ENCODE data around the gene CMC2.

Gene CMC2

GRCh38 chr16:81006813-81007695 lies at the start of gene CMC2, which contains the start of gene CENPN:
Gene CMC2, minus strand, starts transcription at chr16:81006885. Its CDS starts 9,491 bp downstream, at chr16:80997394.
Gene CENPN, plus strand, starts transcription at chr16:81007214. Its CDS starts 4,726 bp downstream, at chr16:81011940.
- peak; percentile 98 for DNase-seq

DNA sequence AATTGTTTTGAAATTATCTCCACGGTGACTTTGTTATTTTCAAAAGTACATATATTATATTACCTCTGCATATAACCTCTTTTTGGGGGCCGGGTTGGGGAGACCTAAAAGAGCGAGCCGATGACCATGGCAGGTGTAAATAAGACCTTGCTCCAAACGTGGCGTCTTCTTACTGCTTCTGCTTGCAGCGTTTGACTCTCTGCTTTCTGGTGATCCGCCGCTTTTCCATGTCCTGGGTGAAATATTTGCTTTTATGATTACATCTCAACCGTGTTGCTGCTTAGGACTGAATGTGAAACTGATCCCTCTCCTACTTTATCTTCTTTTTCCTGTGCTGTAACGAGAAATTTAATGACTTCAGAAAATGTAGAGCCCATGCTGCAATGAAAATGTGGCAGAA lies 47.1 kb upstream of the CMC2 start:
- DNase-seq: no peak

- no peak for DNase-seq
Measured at GRCh38 chr16:81042821-81043220, 36.1 kb upstream of the CMC2 start.

DNA sequence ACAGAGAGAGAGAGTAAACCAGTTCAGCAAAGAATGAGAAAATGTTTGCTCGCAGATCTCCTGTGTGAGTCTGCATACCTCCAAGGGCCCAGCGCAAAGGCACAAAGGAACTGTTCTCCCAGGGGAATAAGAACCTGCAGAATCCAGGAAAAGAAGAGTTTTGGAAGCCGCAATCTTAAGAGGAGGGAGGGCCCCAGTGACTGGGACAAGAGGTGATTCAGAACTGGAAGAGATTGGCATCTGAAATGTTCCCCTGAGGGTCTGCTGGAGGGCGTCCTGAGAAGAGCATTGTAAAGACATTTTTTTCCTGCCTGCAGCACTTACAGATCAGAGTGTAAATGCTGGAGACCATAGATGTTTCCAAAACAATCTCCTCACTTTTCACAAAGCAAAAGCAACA lies 35.0 kb upstream of the CMC2 start:
- no peak for DNase-seq

DNA sequence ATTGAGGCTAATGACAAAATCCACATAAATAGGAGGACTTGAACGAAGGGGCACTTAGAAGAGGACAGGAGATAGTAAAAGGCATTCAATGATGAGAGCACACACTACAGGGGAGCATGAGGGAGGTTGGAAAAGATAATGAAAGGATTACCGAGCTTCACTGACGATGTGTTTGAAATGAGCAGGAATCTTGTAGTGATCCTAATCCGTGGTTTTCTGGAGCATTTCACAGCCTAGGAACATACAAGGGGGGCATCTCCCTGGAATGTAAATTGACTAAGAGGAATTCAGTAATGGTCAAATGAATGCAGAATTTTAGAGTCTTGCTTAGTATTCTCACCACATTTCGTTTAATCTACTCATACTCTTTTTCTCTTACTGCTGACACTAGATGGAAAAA lies 34.2 kb upstream of the CMC2 start:
- no peak for DNase-seq

DNA sequence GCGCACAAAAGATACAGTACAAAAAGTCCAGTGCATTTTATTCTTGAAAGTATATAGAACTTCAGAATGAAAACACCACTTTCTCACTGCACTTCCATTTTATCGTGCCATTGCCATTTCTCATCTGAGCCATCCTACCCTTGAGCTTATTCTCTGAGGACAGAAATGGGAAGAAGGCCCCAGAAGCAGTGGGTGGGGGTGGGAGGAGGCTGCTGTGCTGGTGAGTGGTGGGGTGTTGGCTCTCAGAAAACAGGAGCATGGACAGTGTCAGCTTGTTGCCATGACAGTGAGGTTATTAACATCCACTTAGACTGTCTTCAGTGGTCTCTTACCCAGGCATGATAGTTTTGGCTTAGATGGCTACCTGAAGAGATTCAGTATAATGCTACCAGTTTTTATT lies 33.4 kb upstream of the CMC2 start:
- DNase-seq: no peak

GRCh38 chr16:81036751-81037350 lies 30.2 kb upstream of the CMC2 start:
- DNase-seq: no peak

DNA sequence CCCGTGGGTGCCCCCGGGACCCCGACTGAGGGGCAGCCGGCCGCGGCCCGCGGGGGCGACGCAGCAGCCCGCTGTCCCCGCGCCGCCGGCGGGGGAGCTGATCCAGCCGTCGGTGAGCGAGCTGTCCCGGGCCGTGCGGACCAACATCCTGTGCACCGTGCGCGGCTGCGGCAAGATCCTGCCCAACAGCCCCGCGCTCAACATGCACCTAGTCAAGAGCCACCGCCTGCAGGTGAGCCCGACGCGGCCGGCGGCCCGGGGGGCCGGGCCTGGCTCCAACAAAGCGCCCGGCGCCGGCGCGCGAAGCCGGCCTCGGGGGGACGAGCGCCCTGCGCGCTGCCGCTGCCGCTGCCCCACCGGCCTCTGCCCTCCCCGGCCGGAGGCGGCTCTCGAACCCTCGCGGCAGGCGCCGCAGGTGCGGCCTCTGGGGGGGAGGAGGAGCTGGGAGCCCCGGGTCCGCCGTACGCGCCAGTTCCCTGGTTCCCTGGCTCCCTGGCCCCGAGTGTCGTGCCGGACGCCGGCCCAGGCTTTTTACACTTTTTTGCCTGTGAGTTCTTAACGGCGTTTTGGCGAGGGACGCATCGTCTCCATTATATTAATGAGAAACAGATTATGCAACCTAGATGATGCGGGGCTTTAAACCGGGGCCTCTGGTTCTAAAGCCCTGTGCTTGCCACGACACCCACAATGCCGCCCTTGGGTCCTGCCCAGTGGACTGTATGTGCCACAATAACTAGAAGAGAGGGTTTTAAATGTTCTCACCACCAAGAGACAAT lies 29.5 kb upstream of the CMC2 start:
- DNase-seq: peak; percentile 63

DNA sequence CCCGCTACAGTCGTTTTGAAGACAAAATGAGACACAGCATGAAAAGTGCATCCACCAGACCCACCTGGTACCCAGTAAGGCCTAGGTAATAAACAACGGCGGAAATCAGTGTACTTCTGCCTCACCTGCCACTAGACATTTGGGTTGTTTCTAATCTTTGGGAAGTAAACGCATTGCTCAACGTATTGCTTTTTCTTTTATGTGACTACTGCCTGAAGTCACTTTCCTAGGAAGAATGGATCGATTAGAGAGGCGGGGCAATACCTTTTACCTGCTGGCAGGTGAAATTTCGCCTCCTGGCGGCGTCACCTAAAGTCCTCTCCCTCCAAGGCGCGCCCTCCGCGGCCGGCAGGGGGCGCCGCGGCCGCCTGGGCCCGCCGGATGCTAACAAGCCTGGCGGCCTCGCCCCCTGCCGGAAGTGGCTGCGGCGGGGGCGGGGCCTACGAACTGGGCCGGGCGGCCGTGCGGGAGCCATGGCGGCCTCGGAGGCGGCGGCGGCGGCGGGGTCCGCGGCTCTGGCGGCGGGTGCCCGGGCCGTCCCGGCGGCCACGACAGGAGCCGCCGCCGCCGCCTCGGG lies 28.8 kb upstream of the CMC2 start, which contains the start of gene ATMIN:
ATMIN (plus strand) TSS at position 445 of the 577 bp plus-strand sequence; CDS start at position 474, 29 bp downstream.
- peak; percentile 90 for DNase-seq

GRCh38 chr16:81029930-81030604 lies 23.4 kb upstream of the CMC2 start:
- DNase-seq: no peak

DNA sequence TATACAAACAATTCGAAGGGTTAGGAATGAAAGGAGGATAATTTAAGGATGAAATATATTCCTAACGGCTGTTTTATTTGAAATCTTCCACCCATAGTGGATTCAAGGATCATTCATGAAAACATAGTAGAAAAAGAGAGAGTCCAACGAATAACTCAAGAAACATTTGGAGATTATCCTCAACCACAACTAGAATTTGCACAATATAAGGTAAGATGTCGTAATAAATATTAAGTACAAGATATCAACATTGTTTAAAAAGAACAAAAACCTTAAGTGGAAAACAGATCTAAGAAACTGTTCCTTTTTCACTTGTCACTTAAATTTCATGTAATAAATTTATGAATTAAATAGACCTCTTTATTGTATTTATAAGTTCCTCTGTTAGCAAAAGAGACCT lies 19.7 kb upstream of the CMC2 start:
- no peak for DNase-seq

DNA sequence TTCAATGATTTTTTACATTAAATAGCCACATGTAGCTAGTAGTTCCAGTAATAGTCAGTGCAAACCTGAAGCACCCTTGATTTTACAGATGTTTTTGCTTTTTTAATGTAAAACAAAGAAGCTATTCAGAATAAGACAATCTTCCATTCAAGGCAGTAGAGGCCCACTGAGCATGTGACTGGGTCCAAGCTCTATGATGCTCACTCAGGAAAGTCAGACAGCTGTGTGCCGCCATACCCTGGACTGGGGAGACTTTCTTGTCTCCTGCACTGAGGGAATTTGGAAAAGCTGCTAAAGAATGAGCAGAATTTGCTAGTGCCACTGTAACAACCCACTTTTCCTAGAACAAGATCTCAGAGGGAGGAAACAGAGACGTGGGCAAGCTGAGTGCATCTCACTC lies 11.8 kb upstream of the CMC2 start:
- no peak for DNase-seq

DNA sequence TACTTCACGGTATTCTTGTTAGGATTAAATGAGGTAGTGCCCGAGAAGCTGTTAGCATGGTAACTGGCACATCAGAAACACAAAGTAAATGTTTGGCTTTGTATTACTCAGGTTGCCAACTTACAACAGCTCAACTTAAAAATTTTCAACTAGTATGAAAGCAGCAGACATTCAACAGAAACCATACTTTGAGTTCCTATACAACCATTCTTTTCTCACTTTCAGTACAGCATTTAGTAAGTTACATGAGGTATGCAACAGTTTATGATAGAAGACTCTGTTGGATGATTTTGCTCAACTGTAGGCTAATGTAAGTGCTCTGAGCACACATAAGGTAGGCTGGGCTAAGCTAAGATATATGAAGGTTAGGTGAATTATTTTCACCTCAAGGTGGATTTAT lies 8.0 kb upstream of the CMC2 start:
- no peak for DNase-seq

GRCh38 chr16:81012974-81013373 lies 6.3 kb upstream of the CMC2 start:
- DNase-seq: no peak

- DNase-seq: no peak
Measured at GRCh38 chr16:81008505-81008789, 1.8 kb upstream of the CMC2 start.

DNA sequence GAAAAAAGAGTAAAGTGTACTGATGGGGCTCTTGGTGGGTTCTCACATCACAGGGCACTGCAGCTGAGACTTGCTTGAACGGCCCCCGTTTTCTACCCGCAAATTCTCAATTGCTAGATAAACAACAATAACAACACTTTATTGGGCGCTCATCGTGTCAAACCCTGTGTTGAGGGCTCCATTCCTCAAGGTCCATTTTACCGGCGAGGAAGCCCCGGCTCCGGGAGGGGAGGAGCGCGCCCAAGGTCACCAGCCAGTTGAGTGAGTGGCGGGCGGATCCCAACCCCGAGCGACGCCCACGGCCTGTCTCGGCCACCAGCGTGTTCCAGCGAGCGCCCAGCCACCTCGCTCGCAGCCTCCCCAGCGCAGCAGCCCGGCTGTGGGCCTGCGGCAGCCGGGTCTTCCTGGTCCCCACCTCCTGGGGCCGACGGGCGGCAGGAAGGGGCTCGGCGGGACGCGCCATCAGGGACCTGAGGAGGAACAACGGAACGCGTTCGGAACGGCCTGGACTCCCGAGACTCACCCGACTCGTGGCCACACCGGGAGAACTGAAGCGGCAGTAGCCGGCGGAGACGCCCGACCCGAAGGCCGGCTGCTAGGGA lies 373 bp downstream of the CMC2 start:
- peak; percentile 75 for DNase-seq

GRCh38 chr16:81005610-81006161 lies 999 bp downstream of the CMC2 start:
- DNase-seq: peak; percentile 9

GRCh38 chr16:81004646-81005353 lies 1.9 kb downstream of the CMC2 start:
- peak; percentile 81 for DNase-seq

DNA sequence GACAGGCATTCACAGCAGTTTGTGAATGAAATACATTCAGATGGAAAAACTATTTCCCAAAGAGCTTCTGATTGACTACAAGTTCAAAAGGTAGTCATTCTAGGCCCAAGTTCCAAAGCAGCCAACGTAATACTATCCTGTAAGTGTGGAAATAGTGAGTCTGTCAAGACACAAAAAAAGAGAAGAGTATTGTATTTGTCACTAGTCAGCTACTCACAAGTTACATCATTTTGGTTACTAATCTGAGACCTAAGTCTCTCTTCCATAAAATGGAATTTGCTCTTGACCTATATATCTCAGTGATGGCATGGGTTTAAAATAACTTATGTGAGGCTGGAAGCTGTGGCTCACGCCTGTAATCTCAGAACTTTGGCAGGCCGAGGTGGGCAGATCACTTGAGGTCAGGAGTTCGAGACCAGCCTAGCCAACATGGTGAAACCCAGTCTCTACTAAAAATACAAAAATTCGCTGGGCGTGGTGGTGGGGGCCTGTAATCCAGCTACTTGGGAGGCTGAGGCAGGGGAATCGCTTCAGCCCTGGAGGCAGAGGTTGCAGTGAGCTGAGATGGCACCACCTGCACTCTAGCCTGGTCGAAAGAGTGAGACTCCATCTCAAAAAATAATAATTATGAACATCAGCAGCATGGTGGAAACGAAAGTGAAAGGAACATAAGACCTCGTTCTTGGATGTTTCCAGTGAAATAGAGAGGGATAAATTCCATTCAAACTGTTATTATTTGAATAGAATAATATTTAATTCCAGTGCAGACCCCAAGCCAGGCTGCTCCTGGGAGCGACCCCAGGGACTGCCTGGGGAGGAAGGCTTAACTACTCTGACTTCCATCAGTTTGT lies 2.9 kb downstream of the CMC2 start:
- peak; percentile 24 for DNase-seq

GRCh38 chr16:81003064-81003463 lies 3.6 kb downstream of the CMC2 start:
- no peak for DNase-seq

Measured in CD4-positive, alpha-beta T cell treated with Interleukin-21 for 1 hour (primary cell).